ENCODE measurements around the gene MTOR.

GRCh38 chr1:11178021-11179015, 84.0 kb downstream of the MTOR start:
- TF ChIP-seq POLR2AphosphoS5 (IDR thresholded peaks at IDR 0.05): no peak
- no peak for TF ChIP-seq CTCF (IDR thresholded peaks at IDR 0.05)
